K562 (cell line): ENCODE measurements around the gene STXBP5L. TPM values are rescaled to one million over a fixed set of nuclear protein-coding genes. Genes with fewer than 3 reads are reported as not detected.

ENCODE experiments used
- ARID3B ChIP-seq: fragments of 250-450 bp; sonication (Bioruptor Pico); IDR thresholded peaks from 2 replicates; pipeline ENCODE4 v1.4.0; 2020; ENCODE audit warnings: borderline replicate concordance
- ASH1L ChIP-seq: fragments of 450-650 bp; IDR thresholded peaks from 2 replicates; pipeline ENCODE4 v1.6.1; 2018; ENCODE audit warnings: borderline replicate concordance, mild to moderate bottlenecking, low read depth; ENCODE audit not compliant: partially characterized antibody
- FOXP1 ChIP-seq: sonication (generic); formaldehyde crosslinking; IDR thresholded peaks from 2 replicates; pipeline ENCODE4 v1.8.0; 2022; ENCODE audit warnings: mild to moderate bottlenecking, missing genetic modification reagents
- JUN ChIP-seq, 2 experiments: sonication (generic) in 1 of 2; formaldehyde crosslinking in 1 of 2; IDR thresholded peaks; 2 replicates each; pipeline versions ENCODE4 v1.6.1 to v1.8.0; 2012 to 2022; ENCODE audit warnings: borderline replicate concordance in 2 of 2, mild to moderate bottlenecking in 2 of 2, improper control_type of control experiment in 1 of 2, low read depth in 1 of 2, low read length in 1 of 2, missing genetic modification reagents in 1 of 2
- KLF16 ChIP-seq: IDR thresholded peaks from 2 replicates; pipeline ENCODE4 v1.6.1; 2016; ENCODE audit warnings: antibody characterized with exemption
- L3MBTL2 ChIP-seq: fragments of 450-650 bp; IDR thresholded peaks from 2 replicates; pipeline ENCODE4 v1.6.1; 2016; ENCODE audit warnings: mild to moderate bottlenecking, moderate library complexity
- MCM3 ChIP-seq: fragments of 450-650 bp; IDR thresholded peaks from 2 replicates; pipeline ENCODE4 v1.6.1; 2016
- MTA2 ChIP-seq: fragments of 450-650 bp; IDR thresholded peaks from 2 replicates; pipeline ENCODE4 v1.6.1; 2016; ENCODE audit warnings: low read depth
- MYNN ChIP-seq, 2 experiments: sonication (generic); formaldehyde crosslinking in 1 of 2; IDR thresholded peaks; 2 replicates each; pipeline versions ENCODE4 v1.5.0 to v1.6.1; 2016 to 2020; ENCODE audit warnings: antibody characterized with exemption in 1 of 2, missing genetic modification reagents in 1 of 2
- NCOR1 ChIP-seq: fragments of 450-650 bp; IDR thresholded peaks from 2 replicates; pipeline ENCODE4 v1.6.1; 2016; ENCODE audit warnings: mild to moderate bottlenecking, moderate library complexity
- NONO ChIP-seq, 2 experiments: fragments of 200-400 bp in 1 of 2; fragments of 450-650 bp in 1 of 2; formaldehyde crosslinking in 1 of 2; IDR thresholded peaks; 2 replicates each; pipeline ENCODE4 v1.6.1; 2017; ENCODE audit warnings: low read depth in 2 of 2, mild to moderate bottlenecking in 2 of 2, moderate library complexity in 2 of 2, low read length in 1 of 2
- RCOR1 ChIP-seq, 2 experiments: IDR thresholded peaks; 2 replicates each; pipeline ENCODE4 v1.6.1; 2012; ENCODE audit warnings: low read depth in 2 of 2, low read length in 2 of 2, borderline replicate concordance in 1 of 2, improper control_type of control experiment in 1 of 2
- SOX6 ChIP-seq: fragments of 450-650 bp; IDR thresholded peaks from 2 replicates; pipeline ENCODE4 v1.6.1; 2014; ENCODE audit warnings: mild to moderate bottlenecking
- SREBF2 ChIP-seq: sonication (generic); formaldehyde crosslinking; IDR thresholded peaks from 2 replicates; pipeline ENCODE4 v1.4.0; 2020; ENCODE audit warnings: mild to moderate bottlenecking, missing genetic modification reagents
- TAF1 ChIP-seq: IDR thresholded peaks from 2 replicates; pipeline ENCODE4 v1.6.1; 2011; ENCODE audit warnings: mild to moderate bottlenecking, low read length, moderate library complexity; ENCODE audit not compliant: insufficient read depth, control insufficient read depth, severe bottlenecking; ENCODE audit errors: extremely low read depth
- TCF7 ChIP-seq: sonication (generic); IDR thresholded peaks from 2 replicates; pipeline ENCODE4 v1.6.1; 2016; ENCODE audit warnings: antibody characterized with exemption, borderline replicate concordance
- TEAD4 ChIP-seq, 2 experiments: sonication (generic) in 1 of 2; formaldehyde crosslinking in 1 of 2; IDR thresholded peaks; 2 replicates each; pipeline versions ENCODE4 v1.6.1 to v1.8.0; 2012 to 2022; ENCODE audit warnings: borderline replicate concordance in 1 of 2, inconsistent platforms in 1 of 2, low read length in 1 of 2, mild to moderate bottlenecking in 1 of 2, missing genetic modification reagents in 1 of 2
- TFE3 ChIP-seq: fragments of 450-650 bp; formaldehyde crosslinking; IDR thresholded peaks from 2 replicates; pipeline ENCODE4 v1.4.0; 2020; ENCODE audit warnings: mild to moderate bottlenecking, mixed read lengths
- WHSC1 ChIP-seq: IDR thresholded peaks from one replicate; pipeline ENCODE4 v1.6.1; 2012; ENCODE audit warnings: low read length, control low read depth, inconsistent platforms
- XRCC3 ChIP-seq: fragments of 450-650 bp; IDR thresholded peaks from 2 replicates; pipeline ENCODE4 v1.6.1; 2017; ENCODE audit warnings: mild to moderate bottlenecking, moderate library complexity
- ZNF354B ChIP-seq: fragments of 250-450 bp; sonication (Bioruptor Pico); IDR thresholded peaks from 2 replicates; pipeline ENCODE4 v1.4.0; 2020
- ZNF384 ChIP-seq: IDR thresholded peaks from 2 replicates; pipeline ENCODE4 v1.6.1; 2012; ENCODE audit warnings: low read depth, low read length, improper control_type of control experiment
- ZNF445 ChIP-seq: fragments of 250-450 bp; sonication (Bioruptor Pico); IDR thresholded peaks from 2 replicates; pipeline ENCODE4 v1.4.0; 2020; ENCODE audit warnings: low read depth, mild to moderate bottlenecking, moderate library complexity
- ZNF507 ChIP-seq: conservative IDR thresholded peaks from 2 replicates; pipeline ENCODE4 v1.6.1; 2017; ENCODE audit warnings: missing genetic modification characterization, missing compliant biosample characterization
- polyA plus RNA-seq, 8 experiments: library from polyadenylated mRNA; depleted of rRNA in 4 of 8; stranded (reverse) in 5 of 8; unstranded in 3 of 8; fragments of >200 nt; fragmentation: Nextera tagmentation in 2 of 8; fragmentation: Illumina TruSeq in 1 of 8; extraction: Ambion mirVana in 2 of 8; extraction: Trizol in 1 of 8; gene quantifications; 2 replicates each; pipeline versions ENCODE4 v1.2.1 to v1.2.3, GENCODE V29; 2011 to 2014; ENCODE audit warnings: inconsistent platforms in 1 of 8, missing spikeins in 1 of 8
- total RNA-seq, 7 experiments: library from RNA; depleted of rRNA in 6 of 7; stranded (reverse); fragments of >200 nt in 6 of 7; fragmentation: Illumina TruSeq in 2 of 7; extraction: Trizol in 2 of 7; gene quantifications; 2 replicates each; pipeline versions ENCODE4 v1.2.1 to v1.2.3, GENCODE V29; 2011 to 2021; ENCODE audit warnings: low replicate concordance in 1 of 7
- TF ChIP-seq, protein P1 (sequence below): fragments of 450-650 bp; formaldehyde crosslinking; conservative IDR thresholded peaks from 2 replicates; pipeline ENCODE4 v1.4.0; 2022; ENCODE audit warnings: mild to moderate bottlenecking, missing genetic modification characterization

Gene STXBP5L
- total and polyA plus RNA-seq, 9 of the 15 experiments (the other 6 are each of a cell fraction or from before 2014, with no cell fraction given): 0.03 to 0.04 (median 0.03) TPM; not detected in 6

- TF ChIP-seq TFE3 (no peak), SREBF2 (CRISPR knock-in tag) (no peak), XRCC3 (no peak), FOXP1 (no peak), RCOR1 (IDR thresholded peaks at IDR 0.05; ENCODE audit: borderline replicate concordance in 1 of 2, low read depth in 2 of 2, low read length in 2 of 2) (peak in 1 of 2 experiments; percentile 70; a peak in 1 of 4 replicates), KLF16 (peak; percentile 50; the same call in 1 of the 2 replicates), ZNF384 (peak; percentile 59; the same call in 1 of the 2 replicates), ARID3B (CRISPR knock-in tag) (no peak), ZNF445 (CRISPR knock-in tag) (no peak), NONO (IDR thresholded peaks at IDR 0.05; ENCODE audit: low read depth in 2 of 2, low read length in 1 of 2) (no peak), NCOR1 (peak; percentile 83), TEAD4 (IDR thresholded peaks at IDR 0.05; ENCODE audit: low read length) (peak; percentile 87), TEAD4 (CRISPR knock-in tag; IDR thresholded peaks at IDR 0.05; ENCODE audit: borderline replicate concordance) (no peak), ZNF507 (tag) (no peak), MTA2 (peak; percentile 76), TAF1 (no peak), MYNN (IDR thresholded peaks at IDR 0.05) (no peak), MYNN (CRISPR knock-in tag; IDR thresholded peaks at IDR 0.05) (no peak), MCM3 (no peak), ZNF354B (no peak), L3MBTL2 (no peak), TCF7 (no peak), SOX6 (peak; percentile 47; the same call in 1 of the 2 replicates), ASH1L (no peak), JUN (IDR thresholded peaks at IDR 0.05; ENCODE audit: borderline replicate concordance, low read depth, low read length) (no peak), JUN (CRISPR knock-in tag; IDR thresholded peaks at IDR 0.05; ENCODE audit: borderline replicate concordance) (no peak), WHSC1 (no peak)
- TF ChIP-seq, protein P1, sequence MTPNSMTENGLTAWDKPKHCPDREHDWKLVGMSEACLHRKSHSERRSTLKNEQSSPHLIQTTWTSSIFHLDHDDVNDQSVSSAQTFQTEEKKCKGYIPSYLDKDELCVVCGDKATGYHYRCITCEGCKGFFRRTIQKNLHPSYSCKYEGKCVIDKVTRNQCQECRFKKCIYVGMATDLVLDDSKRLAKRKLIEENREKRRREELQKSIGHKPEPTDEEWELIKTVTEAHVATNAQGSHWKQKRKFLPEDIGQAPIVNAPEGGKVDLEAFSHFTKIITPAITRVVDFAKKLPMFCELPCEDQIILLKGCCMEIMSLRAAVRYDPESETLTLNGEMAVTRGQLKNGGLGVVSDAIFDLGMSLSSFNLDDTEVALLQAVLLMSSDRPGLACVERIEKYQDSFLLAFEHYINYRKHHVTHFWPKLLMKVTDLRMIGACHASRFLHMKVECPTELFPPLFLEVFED: no peak
These were observed 259.6 kb downstream of the STXBP5L start (continued) for GRCh38 chr3:121167374-121168139.
